Stimulated activated CD4-positive, alpha-beta T cell treated with anti-CD3 and anti-CD28 coated beads, Interleukin-4, amount 100 ng/mL, for 1 hour (primary cell): ENCODE measurements around the gene FIGNL1.

Source experiments
- DNase-seq: peaks from one replicate; pipeline ENCODE4 v3.0.0-alpha.2; 2020

Gene FIGNL1

GRCh38 chr7:50426280-50427045 lies 23.7 kb downstream of the FIGNL1 start:
- no peak for DNase-seq

- no peak for DNase-seq
These were observed 24.8 kb downstream of the FIGNL1 start for GRCh38 chr7:50425318-50425717.

GRCh38 chr7:50423860-50424259 lies 26.3 kb downstream of the FIGNL1 start:
- DNase-seq = no peak

GRCh38 chr7:50422858-50423257 lies 27.3 kb downstream of the FIGNL1 start:
- DNase-seq = no peak

- DNase-seq = no peak
These were observed 29.1 kb downstream of the FIGNL1 start for GRCh38 chr7:50421043-50421442.

- no peak for DNase-seq
These were observed 31.4 kb downstream of the FIGNL1 start for GRCh38 chr7:50418526-50419290.

- DNase-seq = peak; percentile 69
These were observed 32.0 kb downstream of the FIGNL1 start for GRCh38 chr7:50418086-50418515.

GRCh38 chr7:50416527-50417182 lies 33.5 kb downstream of the FIGNL1 start:
- no peak for DNase-seq

- DNase-seq = no peak
These were observed 34.2 kb downstream of the FIGNL1 start for GRCh38 chr7:50415844-50416364.

GRCh38 chr7:50413561-50413960 lies 36.6 kb downstream of the FIGNL1 start:
- DNase-seq = no peak

GRCh38 chr7:50412973-50413372 lies 37.2 kb downstream of the FIGNL1 start:
- DNase-seq = no peak

GRCh38 chr7:50411332-50411731 lies 38.8 kb downstream of the FIGNL1 start:
- DNase-seq = no peak

- DNase-seq = no peak
These were observed 40.0 kb downstream of the FIGNL1 start for GRCh38 chr7:50409856-50410745.

GRCh38 chr7:50406935-50407334 lies 43.2 kb downstream of the FIGNL1 start:
- no peak for DNase-seq

- DNase-seq = no peak
These were observed 44.9 kb downstream of the FIGNL1 start for GRCh38 chr7:50405221-50405620.

- no peak for DNase-seq
These were observed 45.8 kb downstream of the FIGNL1 start for GRCh38 chr7:50404392-50404791.

- DNase-seq = no peak
These were observed 50.0 kb downstream of the FIGNL1 start for GRCh38 chr7:50400114-50400513.

- DNase-seq = no peak
These were observed 50.5 kb downstream of the FIGNL1 start for GRCh38 chr7:50399635-50400034.

- no peak for DNase-seq
These were observed 50.9 kb downstream of the FIGNL1 start for GRCh38 chr7:50399206-50399605.

- DNase-seq = no peak
These were observed 52.2 kb downstream of the FIGNL1 start for GRCh38 chr7:50397971-50398324.

- DNase-seq = no peak
These were observed 52.7 kb downstream of the FIGNL1 start for GRCh38 chr7:50397320-50397970.

GRCh38 chr7:50396856-50397255 lies 53.3 kb downstream of the FIGNL1 start:
- DNase-seq = no peak
